Measurements from ENCODE around the gene RNU2-1. TPM values are rescaled to one million over a fixed set of nuclear protein-coding genes. Genes with fewer than 3 reads are reported as not detected.

The RNU2-1 gene
- total and polyA plus RNA-seq, 10 donors = 8,053 to 10,281 (median 8,790) TPM; not detected in 6

GRCh38 chr17:43216762-43217613 lies 16.8 kb downstream of the RNU2-1 start:
- DNase-seq = peak; percentile 21
- Histone ChIP-seq H3K36me3 (peaks cover 0 to 86% (median 27%) of the 10 kb centered on the region in 6 donors), H3K27ac (no peak overlapping the region), H3K4me1 (peaks cover 10 to 29% (median 20%) of the 10 kb centered on the region in 6 donors), H3K9me3 (no peaks in the 10 kb centered on the region), H3K27me3 (replicated peaks in 1 of 7) (no peaks in the 10 kb centered on the region), H3K4me3 (no peak overlapping the region)
- 89 to 94% (median 93%) methylated on average over 4 of the region's 4 CpGs for WGBS, 5 donors
- TF ChIP-seq POLR2A (IDR thresholded peaks at IDR 0.05) = no peak
- TF ChIP-seq POLR2AphosphoS5 (IDR thresholded peaks at IDR 0.05) = no peak
- intact Hi-C loops (cut with DNase I; ENCODE audit: low total_unique reads) = no loop called here

GRCh38 chr17:43216369-43216761 lies 17.4 kb downstream of the RNU2-1 start:
- Histone ChIP-seq H3K4me3 (no peak overlapping the region), H3K27me3 (replicated peaks in 1 of 7) (no peaks in the 10 kb centered on the region), H3K36me3 (peaks cover 0 to 82% (median 27%) of the 10 kb centered on the region in 6 donors), H3K27ac (no peak overlapping the region), H3K9me3 (no peaks in the 10 kb centered on the region), H3K4me1 (peaks cover 10 to 35% (median 23%) of the 10 kb centered on the region in 6 donors)
- DNase-seq = peak; percentile 27
- TF ChIP-seq CTCF (IDR thresholded peaks at IDR 0.05 in 8 of 11, conservative IDR thresholded peaks at IDR 0.05 in 3 of 11) = no peak
- no peak for TF ChIP-seq POLR2A (IDR thresholded peaks at IDR 0.05)
- TF ChIP-seq POLR2AphosphoS5 (IDR thresholded peaks at IDR 0.05) = no peak
- WGBS, 5 donors = 90 to 96% (median 94%) methylated on average over 4 of the region's 4 CpGs
- intact Hi-C loops (cut with DNase I; ENCODE audit: low total_unique reads) = no loop called here

- no peak overlapping the region for H3K4me3 ChIP-seq
- no peaks in the 10 kb centered on the region for H3K27me3 ChIP-seq (replicated peaks in 1 of 7)
- no peak for TF ChIP-seq POLR2AphosphoS5 (IDR thresholded peaks at IDR 0.05)
- no peak overlapping the region for H3K27ac ChIP-seq
- H3K9me3 ChIP-seq = no peaks in the 10 kb centered on the region
- DNase-seq = no peak
- H3K4me1 ChIP-seq = peaks cover 16 to 45% (median 34%) of the 10 kb centered on the region in 6 donors
- intact Hi-C loops (cut with DNase I; ENCODE audit: low total_unique reads) = no loop called here
- WGBS, 5 donors = 85 to 98% (median 95%) methylated on average over 3 of the region's 3 CpGs
- peaks cover 0 to 76% (median 27%) of the 10 kb centered on the region in 6 donors for H3K36me3 ChIP-seq
Measured at GRCh38 chr17:43215341-43215740, 18.4 kb downstream of the RNU2-1 start.

GRCh38 chr17:43213545-43213944 lies 20.2 kb downstream of the RNU2-1 start:
- intact Hi-C loops (cut with DNase I; ENCODE audit: low total_unique reads) = no loop called here
- Histone ChIP-seq H3K27me3 (replicated peaks in 1 of 7) (no peaks in the 10 kb centered on the region), H3K36me3 (peaks cover 0 to 79% (median 37%) of the 10 kb centered on the region in 6 donors), H3K27ac (peak overlapping the region in 2 of 8 donors; percentile 89 to 93), H3K9me3 (no peaks in the 10 kb centered on the region), H3K4me1 (peaks cover 16 to 51% (median 34%) of the 10 kb centered on the region in 6 donors), H3K4me3 (peak overlapping the region in 4 of 8 donors; percentile 58 to 89 (median 65))
- DNase-seq = peak; percentile 27
- WGBS, 5 donors = 89 to 98% (median 96%) methylated on average over 2 of the region's 2 CpGs
- TF ChIP-seq POLR2A (IDR thresholded peaks at IDR 0.05) = no peak
- TF ChIP-seq CTCF (IDR thresholded peaks at IDR 0.05 in 8 of 11, conservative IDR thresholded peaks at IDR 0.05 in 3 of 11) = no peak
- TF ChIP-seq POLR2AphosphoS5 (IDR thresholded peaks at IDR 0.05) = no peak
